Measurements from ENCODE around the gene AK1. TPM values are rescaled to one million over a fixed set of nuclear protein-coding genes. Genes with fewer than 3 reads are reported as not detected.
"Not testable (repeated sequence)": the region's sequence is repeated elsewhere in the genome, so short reads cannot be mapped to it uniquely, and the experiment has no call there.

The AK1 gene
- polyA plus RNA-seq, 3 donors from 2014 or later: 0.12 to 1.0 TPM; not detected in 1

DNA sequence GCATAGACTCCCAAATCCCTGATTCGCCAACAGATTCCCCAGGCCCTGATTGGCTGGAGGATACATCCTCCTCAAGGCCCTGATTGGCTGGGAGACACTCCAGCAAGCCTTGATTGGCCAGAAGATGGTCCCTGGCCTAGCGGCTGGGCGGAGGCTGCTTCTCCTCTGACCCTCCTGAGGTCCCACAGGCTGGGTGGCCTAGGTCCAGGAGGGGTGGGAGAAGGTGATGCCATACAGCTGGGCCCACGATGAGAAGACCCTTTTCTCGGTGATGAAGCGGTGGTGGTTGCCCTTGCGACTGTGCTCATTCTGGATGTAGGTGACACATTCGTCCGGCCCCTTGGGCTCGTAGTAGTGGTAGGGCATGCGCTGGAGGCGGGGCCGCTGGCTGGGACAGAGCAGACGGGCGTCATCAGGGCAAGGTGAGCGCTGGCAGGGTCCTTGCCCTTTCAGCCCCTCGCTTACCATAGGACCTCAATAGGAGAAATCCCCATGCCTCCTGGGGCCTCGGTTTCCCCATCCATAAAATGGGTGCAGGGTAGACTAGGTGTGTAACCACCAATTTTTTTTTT, 9.0 kb upstream of the AK1 start:
- peaks cover 0 to 4% (median 2%) of the 10 kb centered on the region in 3 donors for H3K27me3 Mint-ChIP-seq (ENCODE audit: low read depth in 3 of 3)
- H3K4me3 Mint-ChIP-seq: no peak overlapping the region
- peaks cover 7 to 19% (median 13%) of the 10 kb centered on the region in 3 donors for H3K36me3 Mint-ChIP-seq
- peaks cover 19 to 24% of the 10 kb centered on the region in 2 donors for H3K4me1 Mint-ChIP-seq
- no peak for DNase-seq
- peak overlapping the region in 1 of 6 donors; percentile 48 for H3K27ac Mint-ChIP-seq
- peaks cover 0 to 1% (median 0%) of the 10 kb centered on the region in 6 donors for H3K9me3 Mint-ChIP-seq

DNA sequence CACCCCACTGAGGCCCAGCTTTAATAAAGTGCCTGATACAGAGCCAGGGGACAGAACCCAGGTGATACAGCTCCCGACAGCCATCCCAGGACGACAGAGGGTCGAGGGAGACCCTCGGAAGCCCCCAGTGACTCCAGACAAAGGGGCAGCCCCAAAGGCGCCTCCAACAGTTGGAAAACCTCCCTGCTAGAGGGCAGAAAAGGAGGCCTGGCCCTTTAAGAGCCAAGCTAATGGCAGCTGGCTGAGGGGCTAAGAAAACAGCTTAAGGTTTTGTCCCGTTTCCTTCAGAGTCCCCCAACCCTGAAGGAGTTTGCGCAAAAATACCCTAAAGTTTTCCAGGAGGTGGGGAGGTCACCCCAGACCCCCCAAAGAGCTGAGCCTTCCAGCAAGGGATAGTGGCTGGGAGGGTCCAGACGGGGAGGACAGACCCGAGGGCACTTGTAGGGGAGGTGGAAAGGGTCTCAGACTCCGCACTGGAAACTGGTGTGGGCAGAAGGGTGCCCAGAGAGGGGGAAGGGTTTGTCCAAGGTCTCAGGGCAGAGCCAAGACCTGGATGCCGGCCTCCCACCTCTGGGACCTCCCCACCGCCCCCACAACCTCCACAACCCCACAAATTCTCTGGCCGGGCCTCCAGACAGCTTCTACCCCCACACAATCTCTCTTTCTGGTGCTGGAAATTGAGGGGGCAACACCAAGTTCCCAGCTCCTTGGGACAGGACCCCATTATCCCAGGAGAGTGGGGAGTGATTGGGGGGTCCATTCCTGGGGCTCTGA, 8.2 kb upstream of the AK1 start:
- Mint-ChIP-seq H3K36me3 (peaks cover 5 to 12% (median 10%) of the 10 kb centered on the region in 3 donors), H3K4me1 (peaks cover 14 to 24% of the 10 kb centered on the region in 2 donors), H3K9me3 (no peaks in the 10 kb centered on the region), H3K27me3 (ENCODE audit: low read depth in 3 of 3) (peaks cover 0 to 4% (median 2%) of the 10 kb centered on the region in 3 donors), H3K4me3 (no peak overlapping the region), H3K27ac (peak overlapping the region in 1 of 6 donors; percentile 36)
- no peak for DNase-seq

DNA sequence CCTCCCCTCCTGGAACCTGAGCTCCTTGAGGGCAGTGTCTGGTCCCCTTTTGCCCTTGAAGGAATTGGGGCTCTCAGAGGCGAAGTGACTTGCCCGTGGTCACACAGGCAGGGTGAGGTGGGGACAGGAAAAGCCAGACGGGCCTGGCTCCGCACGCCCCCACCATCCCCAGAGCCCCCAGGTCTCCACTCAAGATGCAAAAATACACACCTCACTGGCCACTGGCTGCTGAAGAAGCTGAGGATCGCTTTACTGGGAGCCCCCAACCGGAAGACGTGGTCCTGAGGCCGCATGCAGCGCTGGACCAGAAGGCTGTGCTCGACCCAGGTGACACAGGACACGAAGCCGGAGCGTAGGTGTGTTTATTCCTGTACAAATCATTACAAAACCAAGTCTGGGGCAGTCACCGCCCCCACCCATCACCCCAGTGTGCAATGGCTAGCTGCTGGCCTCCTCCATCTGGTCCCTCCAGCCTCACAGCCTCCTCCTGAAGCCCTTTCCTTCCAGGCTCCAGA, 7.6 kb upstream of the AK1 start:
- peaks cover 0 to 4% (median 2%) of the 10 kb centered on the region in 3 donors for H3K27me3 Mint-ChIP-seq (ENCODE audit: low read depth in 3 of 3)
- peaks cover 14 to 20% of the 10 kb centered on the region in 2 donors for H3K4me1 Mint-ChIP-seq
- no peak overlapping the region for H3K4me3 Mint-ChIP-seq
- peaks cover under 1 to 10% (median 8%) of the 10 kb centered on the region in 3 donors for H3K36me3 Mint-ChIP-seq
- peak overlapping the region in 5 of 6 donors; percentile 64 to 84 (median 76) for H3K27ac Mint-ChIP-seq
- no peak for DNase-seq
- no peaks in the 10 kb centered on the region for H3K9me3 Mint-ChIP-seq

DNA sequence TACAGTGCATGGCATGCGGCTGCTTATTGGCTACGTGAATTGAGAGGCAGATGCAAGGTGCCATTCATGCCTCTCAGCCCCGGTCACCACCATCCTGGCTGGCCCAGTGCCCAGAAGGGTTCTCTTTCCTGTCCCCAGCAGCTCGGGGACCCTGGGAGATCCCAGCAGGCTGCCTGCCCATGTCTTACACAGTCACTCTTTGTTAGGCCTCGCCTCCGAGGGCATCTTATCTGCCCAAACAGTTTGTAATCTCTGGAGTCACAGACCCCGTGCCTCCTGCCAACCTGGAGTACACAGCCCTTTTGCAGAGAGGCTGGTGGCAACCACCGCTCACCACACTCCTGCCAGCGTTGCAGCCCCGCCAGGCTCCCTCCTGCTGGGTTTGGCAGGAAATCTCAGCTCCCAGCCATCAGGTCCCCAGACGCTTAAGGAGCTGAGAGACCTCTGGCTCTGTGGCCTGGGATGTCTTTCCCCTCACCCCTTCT, 7.0 kb upstream of the AK1 start:
- H3K4me3 Mint-ChIP-seq: peak overlapping the region in 1 of 5 donors; percentile 38
- no peaks in the 10 kb centered on the region for H3K9me3 Mint-ChIP-seq
- peak in 1 of 3 donors; percentile 21 for DNase-seq
- peaks cover 0 to 10% (median 7%) of the 10 kb centered on the region in 3 donors for H3K36me3 Mint-ChIP-seq
- peaks cover 0 to 4% (median 2%) of the 10 kb centered on the region in 3 donors for H3K27me3 Mint-ChIP-seq (ENCODE audit: low read depth in 3 of 3)
- H3K4me1 Mint-ChIP-seq: peaks cover 14 to 19% of the 10 kb centered on the region in 2 donors
- H3K27ac Mint-ChIP-seq: peak overlapping the region; percentile 64 to 87 (median 76)

DNA sequence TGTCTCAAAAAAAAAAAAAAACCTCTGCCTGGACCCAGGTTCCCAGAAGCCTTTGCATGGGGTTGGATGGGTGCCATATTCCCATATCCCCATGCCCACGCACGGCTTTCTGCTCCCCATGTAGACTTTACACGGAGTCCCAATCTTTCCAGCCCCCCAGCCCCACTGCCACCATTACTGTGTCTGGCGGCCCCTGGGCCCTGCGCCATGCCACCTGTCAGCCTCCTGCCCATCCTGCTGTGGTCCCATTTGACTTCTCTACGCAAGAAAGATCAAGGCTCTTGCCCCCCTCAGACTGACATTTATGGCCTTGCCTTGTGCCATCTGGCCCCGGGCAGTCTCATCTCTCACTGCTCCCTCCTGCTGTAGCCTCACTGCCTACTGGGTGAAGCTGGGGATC, 6.5 kb upstream of the AK1 start:
- H3K36me3 Mint-ChIP-seq: peaks cover 0 to 10% (median 7%) of the 10 kb centered on the region in 3 donors
- peak overlapping the region; percentile 52 to 87 (median 76) for H3K27ac Mint-ChIP-seq
- DNase-seq: no peak
- peaks cover under 1 to 5% (median 2%) of the 10 kb centered on the region in 3 donors for H3K27me3 Mint-ChIP-seq (ENCODE audit: low read depth in 3 of 3)
- no peaks in the 10 kb centered on the region for H3K9me3 Mint-ChIP-seq
- peaks cover 15 to 21% of the 10 kb centered on the region in 2 donors for H3K4me1 Mint-ChIP-seq
- H3K4me3 Mint-ChIP-seq: no peak overlapping the region

DNA sequence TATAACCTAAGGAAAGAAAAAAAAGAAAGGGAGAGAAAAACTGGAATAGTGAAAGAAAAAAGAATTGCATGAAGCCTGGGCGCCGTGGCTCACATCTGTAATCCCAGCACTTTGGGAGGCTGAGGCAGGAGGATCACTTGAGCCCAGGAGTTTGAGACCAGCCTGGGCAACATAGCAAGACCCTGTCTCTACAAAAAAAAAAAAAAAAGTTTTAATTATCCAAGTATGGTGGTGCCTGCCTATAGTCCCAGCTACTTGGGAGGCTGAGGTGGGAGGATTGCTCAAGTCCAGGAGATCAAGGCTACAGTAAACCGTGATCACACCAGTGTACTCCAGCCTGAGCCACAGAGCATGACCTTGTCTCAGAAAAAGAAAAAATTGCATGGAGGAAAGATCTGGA, 4.2 kb upstream of the AK1 start:
- Mint-ChIP-seq H3K27ac (peak overlapping the region in 2 of 6 donors; percentile 13 to 28), H3K4me1 (peaks cover 26 to 27% of the 10 kb centered on the region in 2 donors)
- H3K27me3 Mint-ChIP-seq (ENCODE audit: low read depth in 3 of 3); H3K4me3 Mint-ChIP-seq; DNase-seq; H3K9me3 Mint-ChIP-seq; H3K36me3 Mint-ChIP-seq: not testable (repeated sequence)

DNA sequence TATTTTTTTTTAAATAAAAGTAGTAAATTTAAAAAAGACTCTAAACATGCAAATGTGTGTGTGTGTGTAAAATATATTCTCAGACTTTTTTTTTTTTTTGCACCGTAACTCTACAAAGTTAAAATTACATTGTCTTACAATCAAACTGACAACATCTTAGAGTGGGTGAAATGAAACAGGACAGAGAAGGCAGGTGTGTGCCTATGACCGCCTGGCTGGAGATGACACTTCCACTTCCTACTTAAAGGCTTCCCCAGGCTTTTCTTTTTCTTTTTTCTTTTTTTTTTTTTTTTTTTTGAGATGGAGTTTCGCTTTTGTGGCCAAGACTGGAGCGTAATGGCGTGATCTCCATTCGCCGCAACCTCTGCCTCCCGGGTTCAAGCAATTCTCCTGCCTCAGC, 2.7 kb upstream of the AK1 start:
- no peak for DNase-seq
- Mint-ChIP-seq H3K36me3 (peaks cover 3 to 6% (median 4%) of the 10 kb centered on the region in 3 donors), H3K4me1 (peaks cover 25 to 27% of the 10 kb centered on the region in 2 donors), H3K27me3 (ENCODE audit: low read depth in 3 of 3) (peaks cover 2 to 9% (median 2%) of the 10 kb centered on the region in 3 donors), H3K4me3 (no peak overlapping the region), H3K9me3 (no peaks in the 10 kb centered on the region), H3K27ac (no peak overlapping the region)

DNA sequence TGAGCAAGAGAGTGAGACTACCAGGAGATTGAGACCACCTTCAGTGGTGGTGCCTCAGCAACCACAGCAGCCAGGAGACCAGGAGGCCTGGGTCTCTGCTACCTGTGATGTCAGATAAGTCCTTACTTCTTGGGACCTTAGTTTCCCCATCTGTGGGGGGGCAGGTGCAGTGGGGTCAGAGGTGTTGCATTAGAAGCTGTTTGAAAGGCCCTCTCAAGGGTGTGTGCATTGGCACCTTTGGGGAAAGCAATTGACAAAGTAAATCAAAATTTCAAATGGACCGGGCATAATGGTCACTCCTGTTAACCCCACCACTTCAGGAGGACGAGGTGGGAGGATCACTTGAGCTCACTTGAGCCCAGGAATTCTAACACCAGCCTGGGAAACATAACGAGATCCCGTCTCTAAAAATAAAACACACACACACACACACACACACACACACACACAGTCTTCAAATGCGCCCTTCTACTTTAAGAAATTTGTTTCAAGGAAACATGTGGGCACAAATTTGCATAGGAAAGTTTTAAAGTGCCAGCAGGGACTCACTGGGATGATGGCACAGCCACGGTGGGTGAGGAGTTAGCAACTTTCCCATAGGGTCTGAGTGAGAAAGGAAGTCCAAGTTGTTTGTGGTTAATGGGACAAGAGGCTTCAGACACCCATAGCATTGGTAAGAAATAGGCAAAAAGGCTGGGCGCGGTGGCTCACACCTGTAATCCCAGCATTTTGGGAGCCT, 1.3 kb upstream of the AK1 start:
- no peak for DNase-seq
- peaks cover 0 to 6% (median 3%) of the 10 kb centered on the region in 3 donors for H3K36me3 Mint-ChIP-seq
- H3K4me3 Mint-ChIP-seq: no peak overlapping the region
- H3K4me1 Mint-ChIP-seq: peaks cover 13 to 14% of the 10 kb centered on the region in 2 donors
- H3K9me3 Mint-ChIP-seq: no peaks in the 10 kb centered on the region
- peaks cover 0 to 5% (median 2%) of the 10 kb centered on the region in 3 donors for H3K27me3 Mint-ChIP-seq (ENCODE audit: low read depth in 3 of 3)
- peak overlapping the region in 4 of 6 donors; percentile 30 to 61 (median 34) for H3K27ac Mint-ChIP-seq

DNA sequence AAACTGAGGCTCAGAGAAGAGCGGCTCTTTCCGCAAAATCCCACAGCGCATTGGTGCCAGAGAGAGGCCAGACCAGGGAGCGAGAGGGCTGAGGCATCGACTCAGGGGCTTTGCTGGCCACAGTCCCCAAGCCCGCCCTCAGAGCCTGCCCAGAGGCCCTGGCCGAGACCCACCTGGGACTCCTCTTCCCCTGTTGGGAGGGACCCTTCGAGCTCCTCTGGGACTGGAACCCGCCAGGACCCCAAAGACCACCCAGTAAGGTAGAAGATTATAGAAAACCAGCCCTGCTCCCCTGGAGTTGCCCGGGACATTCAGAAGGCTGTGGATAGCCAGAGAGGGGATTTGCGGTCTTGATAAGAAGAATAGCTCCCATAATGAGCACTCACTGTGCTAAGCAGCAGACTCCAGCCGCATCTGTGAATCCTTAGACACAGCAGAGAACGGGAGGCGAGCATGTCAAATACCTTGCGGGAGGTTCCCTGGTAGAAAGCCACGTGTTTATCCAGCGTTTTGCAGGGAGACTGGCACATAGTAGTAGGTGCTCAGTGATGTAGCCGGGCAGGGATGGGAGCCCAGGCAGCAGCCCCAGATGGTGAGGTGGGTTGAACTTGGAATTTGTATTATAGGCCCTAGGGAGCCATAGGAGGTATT, 651 bp upstream of the AK1 start:
- peaks cover 0 to 5% (median 2%) of the 10 kb centered on the region in 3 donors for H3K27me3 Mint-ChIP-seq (ENCODE audit: low read depth in 3 of 3)
- no peak overlapping the region for H3K4me3 Mint-ChIP-seq
- peak overlapping the region in 3 of 6 donors; percentile 11 to 61 (median 30) for H3K27ac Mint-ChIP-seq
- H3K36me3 Mint-ChIP-seq: peaks cover 0 to 6% (median 3%) of the 10 kb centered on the region in 3 donors
- H3K9me3 Mint-ChIP-seq: no peaks in the 10 kb centered on the region
- H3K4me1 Mint-ChIP-seq: peaks cover 13% of the 10 kb centered on the region in 2 donors
- DNase-seq: no peak

DNA sequence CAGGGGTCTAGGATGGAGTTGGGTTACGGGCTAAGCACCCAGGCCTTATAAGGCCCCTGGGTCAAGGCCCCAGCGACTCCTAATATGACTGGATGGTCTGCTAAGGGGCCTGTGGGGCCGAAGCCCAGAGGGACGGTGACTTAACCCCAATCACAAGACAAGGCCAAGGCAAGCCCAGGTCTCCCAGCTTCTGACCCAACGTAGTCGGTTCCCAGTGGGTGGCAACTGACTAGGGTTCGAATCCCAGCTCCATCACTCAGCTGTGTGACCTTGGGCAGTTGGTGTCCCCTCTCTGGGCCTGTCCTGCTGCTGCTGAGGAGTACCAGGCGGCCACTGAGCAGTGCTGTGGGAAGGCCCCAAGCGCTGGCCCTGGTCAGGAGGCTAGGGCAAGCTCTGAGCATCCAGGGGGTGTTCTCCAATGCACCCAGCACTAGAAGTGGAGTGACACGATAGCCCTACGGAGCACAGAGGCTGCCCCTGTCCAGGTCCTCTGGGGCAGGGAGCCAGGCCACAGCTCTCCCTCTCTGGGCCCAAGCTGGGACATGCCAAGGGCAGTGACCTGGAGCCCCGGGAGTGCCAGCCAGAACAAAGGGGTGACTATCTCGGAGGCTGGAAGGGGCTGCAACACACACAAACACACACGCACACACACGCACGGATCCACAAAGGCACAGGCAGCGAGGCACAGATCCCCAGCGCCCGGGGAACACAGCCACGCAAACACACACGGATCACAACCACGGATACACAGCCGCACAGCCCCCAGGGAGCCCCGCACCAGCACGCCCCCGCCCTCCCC, 512 bp downstream of the AK1 start:
- H3K4me1 Mint-ChIP-seq: peaks cover 10 to 13% of the 10 kb centered on the region in 2 donors
- peaks cover 2 to 5% (median 2%) of the 10 kb centered on the region in 3 donors for H3K27me3 Mint-ChIP-seq (ENCODE audit: low read depth in 3 of 3)
- DNase-seq: no peak
- peak overlapping the region in 1 of 6 donors; percentile 62 for H3K27ac Mint-ChIP-seq
- peaks cover 0 to 8% (median 3%) of the 10 kb centered on the region in 3 donors for H3K36me3 Mint-ChIP-seq
- peak overlapping the region in 2 of 5 donors; percentile 15 to 46 for H3K4me3 Mint-ChIP-seq
- H3K9me3 Mint-ChIP-seq: no peaks in the 10 kb centered on the region

DNA sequence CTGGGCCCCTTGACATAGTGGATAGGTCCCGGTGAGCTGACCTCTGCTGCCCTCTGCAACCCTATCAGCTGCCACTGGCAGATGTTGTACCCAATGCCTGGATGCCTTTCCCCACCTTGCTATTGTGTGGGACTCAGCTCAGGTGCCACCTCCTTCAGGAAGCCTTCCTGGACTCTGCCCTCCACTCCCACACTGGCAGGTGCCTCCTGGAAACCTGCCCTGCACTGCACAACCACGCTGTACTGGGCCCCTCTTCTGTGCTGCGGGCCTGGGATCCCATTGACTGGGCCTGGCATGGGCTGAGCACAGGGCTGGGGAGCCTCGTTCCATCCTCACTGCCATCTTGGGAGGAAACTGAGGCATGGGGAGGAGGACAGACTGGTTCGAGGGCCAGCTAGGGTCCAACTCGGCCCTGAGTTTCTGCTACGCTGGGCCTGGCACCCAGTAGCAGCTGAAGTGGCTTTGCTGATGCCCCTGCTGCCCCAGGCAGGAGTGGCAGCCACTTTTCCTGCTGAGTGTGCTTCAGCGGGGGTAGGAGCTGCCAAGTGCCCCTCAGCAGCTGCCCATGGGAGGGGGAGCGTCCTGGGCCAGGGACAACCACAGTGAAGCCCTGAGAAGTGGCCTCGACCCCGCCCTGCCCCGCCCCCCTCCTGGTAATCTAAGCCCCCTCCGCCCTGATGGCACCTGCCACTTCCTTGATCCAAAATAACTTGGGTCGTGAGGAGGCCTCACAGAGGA, 1.3 kb downstream of the AK1 start:
- DNase-seq: no peak
- H3K9me3 Mint-ChIP-seq: no peaks in the 10 kb centered on the region
- H3K27me3 Mint-ChIP-seq (ENCODE audit: low read depth in 3 of 3): peaks cover 2 to 5% (median 2%) of the 10 kb centered on the region in 3 donors
- H3K4me3 Mint-ChIP-seq: no peak overlapping the region
- H3K4me1 Mint-ChIP-seq: peaks cover 10 to 13% of the 10 kb centered on the region in 2 donors
- peaks cover 0 to 15% (median 3%) of the 10 kb centered on the region in 3 donors for H3K36me3 Mint-ChIP-seq
- H3K27ac Mint-ChIP-seq: no peak overlapping the region
